ENCODE results near the gene EIF6. TPM values are rescaled to one million over a fixed set of nuclear protein-coding genes. Genes with fewer than 3 reads are reported as not detected.

Gene EIF6
- total and polyA plus RNA-seq, 7 donors: 61.9 to 289 (median 71.3) TPM

DNA sequence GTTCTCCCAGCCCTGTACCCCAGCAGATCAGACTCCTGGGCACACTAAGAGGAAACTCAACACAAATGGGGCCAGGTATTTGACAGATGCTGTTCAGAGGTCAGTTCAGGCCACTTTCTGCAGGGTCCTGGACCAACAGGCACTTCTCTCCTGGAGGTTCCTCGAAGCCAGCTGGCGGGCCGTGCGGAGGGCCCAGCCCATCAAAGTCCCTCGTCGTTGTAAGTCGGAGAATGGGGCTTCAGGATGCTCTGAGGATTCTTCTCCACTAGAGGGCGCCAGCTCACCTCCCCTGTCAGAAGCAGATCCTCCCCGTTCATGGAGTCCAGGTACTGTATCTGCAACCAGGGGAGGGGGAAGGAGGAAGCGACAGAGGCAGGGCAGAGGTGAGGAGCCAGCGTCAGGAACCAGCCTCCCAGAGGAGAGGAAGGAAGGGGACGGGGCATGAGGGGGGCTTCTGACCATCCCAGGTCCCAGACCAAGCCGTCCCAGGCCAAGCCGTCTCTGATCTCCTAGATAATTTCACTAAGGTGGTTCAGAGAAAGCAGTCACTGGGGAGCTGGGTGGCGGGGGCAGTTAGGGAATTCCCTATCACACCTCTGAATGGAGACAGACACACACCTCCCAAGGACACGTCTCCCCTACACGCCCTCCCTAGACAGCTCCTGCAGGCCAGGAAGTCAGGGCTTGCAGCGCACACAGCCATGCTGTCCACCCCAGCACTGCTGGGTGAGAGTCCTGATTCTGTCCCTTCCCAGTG, 19.3 kb upstream of the EIF6 start:
- DNase-seq: peak; percentile 92
- TF ChIP-seq EP300 (IDR thresholded peaks at IDR 0.05): no peak
- TF ChIP-seq, protein P1, sequence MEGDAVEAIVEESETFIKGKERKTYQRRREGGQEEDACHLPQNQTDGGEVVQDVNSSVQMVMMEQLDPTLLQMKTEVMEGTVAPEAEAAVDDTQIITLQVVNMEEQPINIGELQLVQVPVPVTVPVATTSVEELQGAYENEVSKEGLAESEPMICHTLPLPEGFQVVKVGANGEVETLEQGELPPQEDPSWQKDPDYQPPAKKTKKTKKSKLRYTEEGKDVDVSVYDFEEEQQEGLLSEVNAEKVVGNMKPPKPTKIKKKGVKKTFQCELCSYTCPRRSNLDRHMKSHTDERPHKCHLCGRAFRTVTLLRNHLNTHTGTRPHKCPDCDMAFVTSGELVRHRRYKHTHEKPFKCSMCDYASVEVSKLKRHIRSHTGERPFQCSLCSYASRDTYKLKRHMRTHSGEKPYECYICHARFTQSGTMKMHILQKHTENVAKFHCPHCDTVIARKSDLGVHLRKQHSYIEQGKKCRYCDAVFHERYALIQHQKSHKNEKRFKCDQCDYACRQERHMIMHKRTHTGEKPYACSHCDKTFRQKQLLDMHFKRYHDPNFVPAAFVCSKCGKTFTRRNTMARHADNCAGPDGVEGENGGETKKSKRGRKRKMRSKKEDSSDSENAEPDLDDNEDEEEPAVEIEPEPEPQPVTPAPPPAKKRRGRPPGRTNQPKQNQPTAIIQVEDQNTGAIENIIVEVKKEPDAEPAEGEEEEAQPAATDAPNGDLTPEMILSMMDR (IDR thresholded peaks at IDR 0.05): peak; percentile 83 to 92 (median 90)
- H3K27me3 ChIP-seq: no peaks in the 10 kb centered on the region
- intact Hi-C loops (cut with DNase I): loop anchor here (1.0 kb wide), 1 partner anchor 134 kb away; the partner anchor contains the start of gene GDF5
- H3K4me3 ChIP-seq: no peak overlapping the region
- peak overlapping the region in 3 of 4 donors; percentile 43 to 84 (median 51) for H3K27ac ChIP-seq
- H3K4me1 ChIP-seq: peaks cover 0 to 66% (median 62%) of the 10 kb centered on the region in 4 donors
- no peaks in the 10 kb centered on the region for H3K9me3 ChIP-seq
- H3K36me3 ChIP-seq: peaks cover 0 to 4% (median 0%) of the 10 kb centered on the region in 4 donors
- 20 to 30% methylated on average over 18 of the region's 18 CpGs for WGBS, 2 donors

DNA sequence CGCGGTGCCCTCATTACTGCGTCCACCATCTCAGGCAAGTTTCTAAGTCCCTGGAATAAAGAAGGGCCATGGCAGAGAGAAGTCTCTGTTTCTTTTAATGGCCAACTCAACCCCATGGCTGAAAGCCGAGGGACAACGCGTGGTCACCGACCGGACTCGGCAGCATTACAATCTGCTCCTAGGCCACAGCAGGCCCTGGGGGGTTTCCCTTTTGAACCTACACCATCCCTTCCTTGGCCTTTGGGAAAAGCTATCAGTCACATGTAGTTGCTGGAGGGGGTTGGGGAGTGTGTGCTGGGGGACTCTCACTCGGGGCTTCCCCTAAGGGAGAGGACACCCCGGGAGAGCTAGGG, 18.8 kb upstream of the EIF6 start:
- WGBS, 2 donors: 77 to 88% methylated on average over 11 of the region's 11 CpGs
- no peak for DNase-seq
- peaks cover 0 to 60% (median 56%) of the 10 kb centered on the region in 4 donors for H3K4me1 ChIP-seq
- no peak overlapping the region for H3K4me3 ChIP-seq
- peak overlapping the region in 3 of 4 donors; percentile 43 to 84 (median 51) for H3K27ac ChIP-seq
- intact Hi-C loops (cut with DNase I): loop anchor here (1.0 kb wide), 1 partner anchor 135 kb away; the partner anchor contains the start of gene GDF5
- TF ChIP-seq EP300 (IDR thresholded peaks at IDR 0.05) (no peak), POLR2A (IDR thresholded peaks at IDR 0.05) (no peak)
- H3K36me3 ChIP-seq: peaks cover 0 to 4% (median 0%) of the 10 kb centered on the region in 4 donors
- no peaks in the 10 kb centered on the region for H3K9me3 ChIP-seq
- H3K27me3 ChIP-seq: no peaks in the 10 kb centered on the region

DNA sequence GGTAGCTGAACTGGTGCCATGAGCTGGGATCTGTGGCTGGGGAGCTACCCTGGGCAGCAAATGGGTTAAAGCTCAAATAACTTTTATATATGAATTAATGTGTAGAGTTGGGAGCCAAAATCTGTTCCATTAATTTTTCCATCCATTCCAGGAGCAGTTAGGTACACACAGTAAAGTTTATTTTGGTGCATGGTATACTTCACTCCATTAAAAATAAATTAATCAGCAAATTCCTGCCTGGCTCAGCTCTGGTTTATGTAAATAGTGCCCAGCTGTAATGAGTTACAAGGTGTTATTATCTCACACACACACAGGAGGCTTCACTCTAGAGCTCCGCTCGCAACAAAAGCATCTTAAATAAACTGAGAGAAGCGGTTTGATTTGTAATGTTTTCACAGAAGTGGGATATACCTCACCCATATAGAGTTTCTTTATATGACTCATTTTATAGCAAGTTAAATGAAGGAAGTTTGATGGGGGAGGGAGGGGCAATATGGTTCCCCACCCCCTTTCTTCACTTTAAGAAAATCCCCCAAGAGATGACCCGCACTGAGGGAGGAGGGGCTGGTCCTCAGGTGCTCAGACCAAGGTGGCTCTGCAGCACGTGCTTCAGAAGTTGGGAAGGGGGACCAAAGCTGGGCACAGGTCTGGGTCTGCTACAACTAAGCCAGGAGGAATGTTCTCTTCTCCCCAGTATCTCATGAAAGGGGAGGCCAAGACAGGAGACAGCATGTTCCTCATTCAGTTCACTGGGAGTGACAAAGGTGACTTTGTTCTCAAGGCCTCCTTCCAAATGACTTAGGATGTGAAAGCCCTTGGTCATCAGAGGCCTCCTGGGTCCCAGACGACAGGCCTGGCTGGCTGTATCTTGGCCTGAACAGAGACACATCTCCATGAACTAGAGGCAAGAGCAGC, 18.1 kb upstream of the EIF6 start:
- Histone ChIP-seq H3K27me3 (no peaks in the 10 kb centered on the region), H3K36me3 (peaks cover 0 to 4% (median 0%) of the 10 kb centered on the region in 4 donors), H3K9me3 (no peaks in the 10 kb centered on the region), H3K4me3 (no peak overlapping the region), H3K27ac (peak overlapping the region in 3 of 4 donors; percentile 43 to 84 (median 51)), H3K4me1 (peaks cover 0 to 54% (median 50%) of the 10 kb centered on the region in 4 donors)
- intact Hi-C loops (cut with DNase I): loop anchor here (1.0 kb wide), 1 partner anchor 136 kb away; the partner anchor contains the start of gene GDF5
- TF ChIP-seq EP300 (IDR thresholded peaks at IDR 0.05) (no peak), POLR2AphosphoS5 (IDR thresholded peaks at IDR 0.05) (no peak), POLR2A (IDR thresholded peaks at IDR 0.05) (no peak)
- TF ChIP-seq, protein P1 (IDR thresholded peaks at IDR 0.05): no peak
- 69 to 81% methylated on average over 6 of the region's 6 CpGs for WGBS, 2 donors
- no peak for DNase-seq

DNA sequence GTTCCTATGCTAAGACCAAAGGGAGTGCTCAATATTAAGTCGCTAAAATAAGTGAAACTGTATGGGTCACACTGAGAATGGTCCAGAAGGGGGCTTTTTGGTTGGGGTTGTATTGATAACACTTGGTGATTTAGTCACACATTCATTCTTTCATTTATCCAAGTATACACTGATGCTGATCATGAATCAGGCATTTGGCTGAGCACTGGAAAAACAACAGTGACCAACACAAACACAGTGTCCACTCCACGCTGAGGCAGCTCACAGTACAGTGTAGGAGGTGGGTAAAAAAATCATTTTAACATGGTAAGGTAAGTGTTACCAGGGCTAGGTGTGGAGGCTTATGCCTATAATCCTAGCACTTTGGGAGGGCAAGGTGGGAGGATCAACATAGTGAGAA, 16.9 kb upstream of the EIF6 start:
- Histone ChIP-seq H3K27ac (peak overlapping the region in 2 of 4 donors; percentile 43 to 51), H3K36me3 (peaks cover 0 to 4% (median 0%) of the 10 kb centered on the region in 4 donors), H3K9me3 (no peaks in the 10 kb centered on the region), H3K4me3 (no peak overlapping the region), H3K27me3 (no peaks in the 10 kb centered on the region), H3K4me1 (peaks cover 0 to 41% (median 37%) of the 10 kb centered on the region in 4 donors)
- 92 to 97% methylated on average over 2 of the region's 2 CpGs for WGBS, 2 donors
- TF ChIP-seq EP300 (IDR thresholded peaks at IDR 0.05) (no peak), POLR2A (IDR thresholded peaks at IDR 0.05) (no peak), POLR2AphosphoS5 (IDR thresholded peaks at IDR 0.05) (no peak)
- TF ChIP-seq, protein P1 (IDR thresholded peaks at IDR 0.05): no peak
- intact Hi-C loops (cut with DNase I): no loop called here
- DNase-seq: no peak

All from sigmoid colon (tissue), 7 donors.